ENCODE measurements around the gene SMLR1. TPM values are rescaled to one million over a fixed set of nuclear protein-coding genes. Genes with fewer than 3 reads are reported as not detected.
A peak's percentile ranks its signal among the peaks of the same experiment; 100 is the strongest.
"Not testable (repeated sequence)": the region's sequence is repeated elsewhere in the genome, so short reads cannot be mapped to it uniquely, and the experiment has no call there.

SMLR1 gene
- 1 to 10 TPM; 3.1 to 3.7 (median 3.3) TPM for polyA plus RNA-seq (ENCODE audit: insufficient read length in 3 of 3)
- long read RNA-seq, donor 1, partial matches to known transcripts: 0 of 2 reads
- long read RNA-seq, donor 1, other reads (novel, unspliced or antisense): 0 of 2 reads
- long read RNA-seq, donor 2, transcript SMLR1-201 (2 exons, 2,512 nt): major isoform, 6 of 6 reads
- long read RNA-seq, donor 2, partial matches to known transcripts: 0 of 6 reads
- long read RNA-seq, donor 2, other reads (novel, unspliced or antisense): 0 of 6 reads
- long read RNA-seq, donor 3, partial matches to known transcripts: 0 of 3 reads
- long read RNA-seq, donor 3, other reads (novel, unspliced or antisense): 0 of 3 reads
- long read RNA-seq, donor 4, transcript SMLR1-201 (2 exons, 2,512 nt): major isoform, 5 of 5 reads
- long read RNA-seq, donor 4, partial matches to known transcripts: 0 of 5 reads
- long read RNA-seq, donor 4, other reads (novel, unspliced or antisense): 0 of 5 reads
- long read RNA-seq, donor 5: 0 reads
- long read RNA-seq, donor 6, partial matches to known transcripts: 0 of 3 reads
- long read RNA-seq, donor 6, other reads (novel, unspliced or antisense): 0 of 3 reads
- long read RNA-seq, donor 7, partial matches to known transcripts: 163 of 167 reads
- long read RNA-seq, donor 7, other reads (novel, unspliced or antisense): 0 of 167 reads
- long read RNA-seq, donor 8: 0 reads
- long read RNA-seq, donor 9: 0 reads
- long read RNA-seq, donor 10, partial matches to known transcripts: 0 of 3 reads
- long read RNA-seq, donor 10, other reads (novel, unspliced or antisense): 0 of 3 reads
- long read RNA-seq, donor 11, partial matches to known transcripts: 0 of 2 reads
- long read RNA-seq, donor 11, other reads (novel, unspliced or antisense): 0 of 2 reads
- long read RNA-seq, donor 12, partial matches to known transcripts: 0 of 2 reads
- long read RNA-seq, donor 12, other reads (novel, unspliced or antisense): 0 of 2 reads
- long read RNA-seq, donor 13: 0 reads
- long read RNA-seq, donor 14, partial matches to known transcripts: 0 of 2 reads
- long read RNA-seq, donor 14, other reads (novel, unspliced or antisense): 0 of 2 reads
- long read RNA-seq, donor 15, partial matches to known transcripts: 0 of 2 reads
- long read RNA-seq, donor 15, other reads (novel, unspliced or antisense): 0 of 2 reads
- long read RNA-seq, donor 16, partial matches to known transcripts: 0 of 4 reads
- long read RNA-seq, donor 16, other reads (novel, unspliced or antisense): 0 of 4 reads

- no peak for DNase-seq (ENCODE audit: extremely low read depth in 1 of 11, low read depth in 9 of 11, low spot score in 4 of 11)
Observed at GRCh38 chr6:130827247-130828149, at the start of gene SMLR1. Gene SMLR1 (plus strand): TSS chr6:130827406. CDS start chr6:130827414, 8 bp downstream.

- DNase-seq (ENCODE audit: extremely low read depth in 1 of 11, low read depth in 9 of 11, low spot score in 4 of 11): no peak
Observed at GRCh38 chr6:130778946-130779657, 48.1 kb upstream of the SMLR1 start.

GRCh38 chr6:130779658-130780033 lies 47.6 kb upstream of the SMLR1 start:
- DNase-seq (ENCODE audit: extremely low read depth in 1 of 11, low read depth in 9 of 11, low spot score in 4 of 11): no peak

GRCh38 chr6:130780122-130780521 lies 47.1 kb upstream of the SMLR1 start:
- DNase-seq (ENCODE audit: extremely low read depth in 1 of 11, low read depth in 9 of 11, low spot score in 4 of 11): no peak

DNA sequence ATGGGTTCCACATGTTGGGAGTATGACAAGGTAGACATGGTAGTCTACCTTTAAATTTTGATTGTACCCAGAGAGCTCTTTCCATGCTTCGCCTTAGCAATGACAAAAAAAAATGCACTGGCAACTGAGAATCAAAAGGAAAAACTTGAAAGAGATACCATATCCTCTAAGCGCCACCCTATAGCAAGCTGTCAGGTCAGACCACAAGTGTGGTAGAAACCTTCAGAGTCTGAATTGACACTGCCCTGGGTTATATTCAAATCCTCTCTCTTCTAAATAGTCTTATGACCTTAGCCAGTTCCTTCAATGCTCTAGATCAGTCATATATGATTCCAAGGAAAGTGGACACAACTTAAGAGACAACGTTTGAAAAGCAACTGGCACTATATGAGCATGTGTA lies 45.6 kb upstream of the SMLR1 start:
- DNase-seq (ENCODE audit: extremely low read depth in 1 of 11, low read depth in 9 of 11, low spot score in 4 of 11): no peak

DNA sequence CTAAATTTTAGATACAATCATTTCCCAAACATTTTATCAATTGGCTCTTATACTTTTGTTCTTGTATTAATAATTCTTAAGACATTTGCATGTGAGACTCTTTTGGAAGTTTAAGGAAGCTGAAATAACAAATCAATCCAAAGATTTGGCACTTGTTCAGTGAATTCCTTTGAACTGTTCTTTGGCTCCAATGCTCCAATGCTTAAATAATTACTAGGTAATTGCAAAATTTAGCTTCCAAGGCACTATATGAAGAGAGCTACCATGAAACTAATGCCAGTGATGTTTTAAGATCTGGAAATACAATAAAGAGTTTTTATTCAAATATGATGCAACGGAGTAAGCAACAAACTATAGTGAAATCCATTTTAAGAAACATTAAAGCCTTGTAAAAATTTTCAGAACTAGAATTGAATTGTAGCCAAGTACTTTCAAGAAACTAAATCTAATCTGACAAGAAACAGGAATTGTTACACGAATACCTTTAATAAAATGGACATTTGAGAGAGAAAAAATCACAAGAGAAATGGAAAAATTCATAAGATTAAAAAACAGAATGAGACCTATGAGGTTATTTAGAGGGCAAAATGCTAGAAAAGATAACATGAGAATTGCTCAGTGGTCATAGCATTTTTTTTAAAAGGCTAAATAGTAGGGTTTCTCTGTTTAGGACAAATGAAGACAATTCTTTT lies 43.6 kb upstream of the SMLR1 start:
- peak in 1 of 11 donors; percentile 3 for DNase-seq (ENCODE audit: extremely low read depth in 1 of 11, low read depth in 9 of 11, low spot score in 4 of 11)

GRCh38 chr6:130787726-130788500 lies 39.3 kb upstream of the SMLR1 start:
- no peak for DNase-seq (ENCODE audit: extremely low read depth in 1 of 11, low read depth in 9 of 11, low spot score in 4 of 11)

- DNase-seq (ENCODE audit: extremely low read depth in 1 of 11, low read depth in 9 of 11, low spot score in 4 of 11): no peak
Observed at GRCh38 chr6:130788954-130789353, 38.3 kb upstream of the SMLR1 start.

GRCh38 chr6:130794010-130794697 lies 33.1 kb upstream of the SMLR1 start:
- DNase-seq (ENCODE audit: extremely low read depth in 1 of 11, low read depth in 9 of 11, low spot score in 4 of 11): no peak

GRCh38 chr6:130794738-130795137 lies 32.5 kb upstream of the SMLR1 start:
- no peak for DNase-seq (ENCODE audit: extremely low read depth in 1 of 11, low read depth in 9 of 11, low spot score in 4 of 11)

DNA sequence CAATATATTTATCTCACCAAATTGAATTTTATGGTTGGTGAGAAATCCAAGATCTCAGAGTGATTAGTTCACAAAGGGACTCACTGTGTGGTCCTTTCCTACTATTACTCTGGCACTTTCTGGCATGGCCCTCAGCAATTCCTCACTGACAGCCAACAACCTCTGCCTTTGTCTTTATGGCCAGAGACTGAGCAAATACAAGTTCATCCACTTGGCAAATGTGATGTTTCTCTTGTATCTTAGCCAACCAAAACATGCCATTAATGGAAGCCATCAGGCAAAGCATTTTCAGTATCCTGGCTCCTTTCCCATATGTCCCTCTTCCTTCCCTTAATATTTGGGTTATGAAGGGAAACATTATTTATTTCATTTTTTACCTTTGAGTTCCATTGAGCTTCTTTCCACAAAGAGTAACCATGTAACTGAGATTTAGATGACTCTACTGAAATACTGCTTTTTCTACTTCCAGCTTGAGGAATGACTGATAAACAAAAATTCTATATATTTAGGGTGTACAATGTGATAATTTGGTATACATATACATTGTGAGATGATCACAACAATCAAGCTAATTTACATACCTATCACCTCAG lies 30.8 kb upstream of the SMLR1 start:
- peak in 3 of 11 donors; percentile 4 to 13 (median 8) for DNase-seq (ENCODE audit: extremely low read depth in 1 of 11, low read depth in 9 of 11, low spot score in 4 of 11)

DNA sequence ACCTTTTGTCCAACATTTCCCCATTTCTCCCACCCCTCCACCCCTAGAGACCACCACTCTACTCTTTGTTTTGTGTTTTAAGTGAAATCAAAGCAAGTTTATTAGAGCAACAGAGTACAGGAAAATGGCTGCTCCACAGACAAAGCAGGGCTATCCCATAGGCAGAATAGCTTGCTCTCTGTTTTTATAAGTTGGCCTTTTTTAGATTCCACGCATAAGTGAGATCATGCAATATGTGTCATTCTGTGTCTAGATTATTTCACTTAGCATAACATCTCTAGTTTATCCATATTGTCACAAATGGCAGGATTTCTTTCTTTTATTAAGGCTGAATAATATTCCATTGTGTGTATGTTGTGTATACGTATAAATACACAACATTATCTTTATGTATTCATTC lies 30.1 kb upstream of the SMLR1 start:
- no peak for DNase-seq (ENCODE audit: extremely low read depth in 1 of 11, low read depth in 9 of 11, low spot score in 4 of 11)

- not testable (repeated sequence) for DNase-seq (ENCODE audit: extremely low read depth in 1 of 11, low read depth in 9 of 11, low spot score in 4 of 11)
Observed at GRCh38 chr6:130801368-130801767, 25.8 kb upstream of the SMLR1 start.

DNA sequence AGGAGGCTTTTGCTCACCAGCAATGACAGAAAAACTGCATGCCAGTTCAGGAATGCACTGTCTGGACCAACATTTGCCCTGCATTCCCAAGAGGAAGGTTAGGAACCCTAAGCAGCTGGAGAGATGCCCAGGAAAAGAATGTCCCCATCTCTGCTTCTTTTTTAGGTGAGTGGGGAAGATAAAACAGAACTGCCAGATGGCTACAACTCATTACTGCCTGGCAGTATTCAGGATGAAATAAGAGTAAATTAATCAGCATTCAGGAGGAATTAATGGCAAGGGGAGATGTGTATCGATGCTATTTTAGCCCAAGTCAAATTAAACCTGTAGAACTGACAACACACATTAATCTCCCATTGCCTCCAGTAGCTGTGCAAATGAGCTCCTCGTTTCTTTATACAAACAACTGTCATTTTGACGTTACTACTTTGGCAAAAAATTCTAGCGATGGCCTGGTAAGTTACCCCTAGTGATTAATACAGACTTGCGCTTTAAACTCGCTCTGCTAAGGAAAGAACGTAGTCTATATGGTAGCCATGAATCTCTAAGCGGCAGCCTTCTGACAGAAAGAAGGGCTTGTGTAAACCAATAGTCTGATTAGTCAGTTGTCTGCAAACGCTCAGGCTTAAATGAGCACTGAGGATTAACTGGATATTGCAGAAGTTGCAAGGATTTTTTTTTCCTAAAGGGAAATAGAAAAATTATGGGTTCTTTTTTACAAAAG lies 16.7 kb upstream of the SMLR1 start:
- no peak for DNase-seq (ENCODE audit: extremely low read depth in 1 of 11, low read depth in 9 of 11, low spot score in 4 of 11)

DNA sequence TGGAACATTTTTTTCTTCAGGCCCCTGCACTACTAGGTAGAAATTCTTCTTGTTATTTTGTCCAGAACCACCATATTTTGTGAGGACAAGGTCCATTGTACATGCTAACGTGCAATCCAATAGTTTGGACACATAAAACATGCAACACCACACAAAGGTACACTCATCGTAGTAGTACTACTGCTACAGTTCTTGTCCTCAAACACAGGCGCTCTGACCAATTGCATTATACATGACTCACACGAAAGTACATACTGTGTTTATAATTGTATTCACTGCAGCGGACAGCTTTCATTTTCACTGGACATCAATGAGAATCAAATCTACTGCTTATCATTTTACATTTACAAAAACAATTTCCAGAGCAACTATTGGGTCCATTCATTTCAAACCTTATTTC lies 15.3 kb upstream of the SMLR1 start:
- DNase-seq (ENCODE audit: extremely low read depth in 1 of 11, low read depth in 9 of 11, low spot score in 4 of 11): no peak
